LNCAP (cell line): Measurements from ENCODE around the gene AKAP8.

Experiments
- TF ChIP-seq, protein P1 (sequence below): fragments of 450-650 bp; IDR thresholded peaks from 2 replicates; pipeline ENCODE4 v1.5.1; 2017; ENCODE audit warnings: mild to moderate bottlenecking

AKAP8 gene

GRCh38 chr19:15394426-15394825 is 14.8 kb upstream of the AKAP8 start:
- TF ChIP-seq, protein P1, sequence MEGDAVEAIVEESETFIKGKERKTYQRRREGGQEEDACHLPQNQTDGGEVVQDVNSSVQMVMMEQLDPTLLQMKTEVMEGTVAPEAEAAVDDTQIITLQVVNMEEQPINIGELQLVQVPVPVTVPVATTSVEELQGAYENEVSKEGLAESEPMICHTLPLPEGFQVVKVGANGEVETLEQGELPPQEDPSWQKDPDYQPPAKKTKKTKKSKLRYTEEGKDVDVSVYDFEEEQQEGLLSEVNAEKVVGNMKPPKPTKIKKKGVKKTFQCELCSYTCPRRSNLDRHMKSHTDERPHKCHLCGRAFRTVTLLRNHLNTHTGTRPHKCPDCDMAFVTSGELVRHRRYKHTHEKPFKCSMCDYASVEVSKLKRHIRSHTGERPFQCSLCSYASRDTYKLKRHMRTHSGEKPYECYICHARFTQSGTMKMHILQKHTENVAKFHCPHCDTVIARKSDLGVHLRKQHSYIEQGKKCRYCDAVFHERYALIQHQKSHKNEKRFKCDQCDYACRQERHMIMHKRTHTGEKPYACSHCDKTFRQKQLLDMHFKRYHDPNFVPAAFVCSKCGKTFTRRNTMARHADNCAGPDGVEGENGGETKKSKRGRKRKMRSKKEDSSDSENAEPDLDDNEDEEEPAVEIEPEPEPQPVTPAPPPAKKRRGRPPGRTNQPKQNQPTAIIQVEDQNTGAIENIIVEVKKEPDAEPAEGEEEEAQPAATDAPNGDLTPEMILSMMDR, result no peak

DNA sequence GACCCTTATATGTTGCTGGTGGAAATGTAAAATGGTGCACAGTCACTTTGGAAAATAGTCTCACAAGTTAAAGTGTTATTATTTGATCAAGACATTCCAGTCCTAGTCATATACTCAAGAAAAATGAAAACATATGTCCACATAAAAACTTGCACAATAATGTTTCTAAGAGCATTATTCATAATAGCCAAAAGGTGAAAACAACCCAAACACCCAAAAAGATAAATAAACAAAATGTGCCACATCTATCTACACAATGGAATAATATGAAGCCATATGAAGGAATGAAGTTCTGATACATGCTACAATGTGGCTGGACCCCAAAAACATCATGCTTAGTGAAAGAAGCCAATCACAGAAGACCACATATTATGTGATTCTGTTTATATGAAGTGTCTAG is 14.4 kb upstream of the AKAP8 start:
- TF ChIP-seq, protein P1, result no peak

DNA sequence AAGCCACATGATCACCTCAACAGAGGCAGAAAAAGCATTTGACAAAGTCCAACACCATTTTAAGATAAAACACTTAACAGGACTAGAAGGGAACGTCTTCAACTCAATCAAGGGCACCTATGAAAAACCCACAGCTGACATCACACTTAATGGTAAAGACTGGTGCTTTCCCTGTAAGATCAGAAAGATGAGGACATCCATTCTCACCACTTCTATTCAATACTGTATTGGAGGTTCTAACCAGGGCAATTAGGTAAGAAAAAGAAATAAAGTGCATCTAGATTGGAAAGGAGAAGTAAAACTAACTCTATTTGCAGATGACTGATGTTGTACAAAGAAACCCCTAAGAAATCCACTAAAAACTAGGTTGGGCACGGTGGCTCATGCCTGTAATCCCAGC is 11.2 kb upstream of the AKAP8 start:
- TF ChIP-seq, protein P1, result no peak

GRCh38 chr19:15381864-15382263 is 2.3 kb upstream of the AKAP8 start:
- TF ChIP-seq, protein P1, result no peak

DNA sequence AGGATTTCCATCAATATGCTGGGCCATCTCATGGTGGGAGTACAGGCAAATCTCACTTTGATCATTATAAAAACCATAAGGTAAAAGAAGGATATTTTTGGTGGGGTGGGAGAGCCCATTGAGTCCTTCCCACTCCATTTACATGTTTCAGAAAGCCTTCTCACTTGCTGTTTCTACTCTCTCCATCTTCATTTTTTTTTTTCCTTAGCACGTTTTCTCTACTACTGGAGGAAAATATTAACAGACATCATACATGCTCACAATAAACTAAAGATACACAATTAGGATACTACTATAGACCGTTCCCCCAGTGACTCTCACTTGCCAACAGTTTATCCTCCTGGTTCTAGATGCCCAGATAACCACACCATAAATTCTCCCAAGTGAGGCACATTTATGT is 1.8 kb upstream of the AKAP8 start:
- TF ChIP-seq, protein P1, result no peak

DNA sequence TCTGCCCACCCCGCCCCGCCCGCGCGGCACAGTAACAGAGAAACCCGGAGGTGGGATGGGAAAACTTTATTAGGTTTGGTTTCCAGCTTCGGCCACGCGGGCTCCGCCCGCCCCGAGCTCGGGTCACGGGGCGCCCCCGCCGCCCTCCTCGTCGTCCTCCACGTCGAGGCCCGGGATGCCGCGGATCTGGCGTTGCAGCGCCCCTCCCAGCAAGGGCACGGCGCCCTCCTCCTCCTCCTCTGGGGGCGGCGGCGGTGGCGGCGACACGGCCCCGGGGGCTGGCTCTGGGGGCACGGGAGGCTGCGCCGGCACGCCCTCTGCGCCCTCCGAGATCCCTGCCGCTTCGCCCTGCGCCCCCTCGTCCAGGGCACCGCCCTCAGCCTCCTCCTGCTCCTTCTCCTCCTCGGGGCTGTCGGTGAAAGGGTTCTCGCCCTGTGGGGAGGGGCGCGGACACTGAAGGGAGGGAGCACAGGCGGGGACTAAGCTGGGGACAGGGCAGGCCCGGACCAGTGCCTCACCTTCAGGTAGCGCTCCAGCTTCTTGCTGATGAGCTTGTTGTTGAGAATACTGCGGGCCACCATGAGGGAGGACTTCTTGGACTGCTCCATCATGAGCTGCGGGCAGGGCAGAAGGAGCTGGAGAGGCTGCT is 536 bp upstream of the AKAP8 start:
- TF ChIP-seq, protein P1, result no peak

DNA sequence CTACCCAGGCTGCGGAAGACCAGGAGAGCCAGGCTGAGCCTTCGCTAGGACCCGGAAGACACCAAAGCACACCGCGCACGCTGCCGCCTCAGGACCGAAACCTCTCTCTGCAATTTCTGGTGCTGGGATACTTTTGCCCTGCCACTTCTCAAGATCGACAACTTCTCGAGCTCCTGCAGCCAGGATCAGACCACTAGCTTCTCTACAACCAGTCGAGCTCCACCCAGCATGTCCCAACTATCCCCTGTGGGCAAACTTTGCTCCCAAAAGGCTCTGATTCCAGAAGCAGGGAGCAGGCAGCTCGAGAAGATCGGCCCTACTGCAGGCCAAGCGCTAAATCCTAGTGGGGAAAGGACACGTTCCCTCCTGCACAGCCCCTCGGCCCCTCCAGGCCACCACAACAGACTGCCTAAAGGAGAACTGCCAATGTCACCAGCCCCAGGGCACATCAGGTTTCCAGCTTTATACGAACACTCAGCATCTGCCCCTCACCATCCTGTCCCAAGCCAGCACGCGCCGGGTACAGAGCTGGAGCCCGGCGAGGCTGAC is 979 bp downstream of the AKAP8 start:
- TF ChIP-seq, protein P1, result no peak
